ENCODE results near the gene TRMT61A.

GRCh38 chr14:103555559-103556337, 26.8 kb downstream of the TRMT61A start:
- no peak for TF ChIP-seq CTCF (IDR thresholded peaks at IDR 0.05)
- no peak for TF ChIP-seq POLR2A (IDR thresholded peaks at IDR 0.05)
